ENCODE data around the gene HLF. TPM values are rescaled to one million over a fixed set of nuclear protein-coding genes. Genes with fewer than 3 reads are reported as not detected.

Gene HLF
- total and polyA plus RNA-seq, 2 experiments from 2014 or later, result 0.29 to 0.74 TPM

GRCh38 chr17:55322453-55322985, 57.8 kb downstream of the HLF start:
- Histone ChIP-seq H3K27ac (no peak overlapping the region), H3K9me3 (ENCODE audit: low read depth) (no peaks in the 10 kb centered on the region), H3K36me3 (no peaks in the 10 kb centered on the region), H3K4me1 (ENCODE audit: low read depth) (peaks cover 7% of the 10 kb centered on the region), H3K4me3 (no peak overlapping the region), H3K27me3 (no peaks in the 10 kb centered on the region)
- no peak for TF ChIP-seq CTCF (IDR thresholded peaks at IDR 0.05; ENCODE audit: low read depth, low read length)
- DNase-seq (ENCODE audit: low read depth in 1 of 2, low spot score in 1 of 2), result no peak

GRCh38 chr17:55323518-55324295, 58.9 kb downstream of the HLF start:
- TF ChIP-seq CTCF (IDR thresholded peaks at IDR 0.05; ENCODE audit: low read depth, low read length), result no peak
- DNase-seq (ENCODE audit: low read depth in 1 of 2, low spot score in 1 of 2), result no peak

GRCh38 chr17:55324296-55324978, 59.7 kb downstream of the HLF start:
- no peak for DNase-seq (ENCODE audit: low read depth in 1 of 2, low spot score in 1 of 2)
- Histone ChIP-seq H3K4me1 (ENCODE audit: low read depth) (peaks cover 7% of the 10 kb centered on the region), H3K4me3 (no peak overlapping the region), H3K36me3 (no peaks in the 10 kb centered on the region), H3K27me3 (no peaks in the 10 kb centered on the region), H3K9me3 (ENCODE audit: low read depth) (no peaks in the 10 kb centered on the region), H3K27ac (no peak overlapping the region)
- TF ChIP-seq CTCF (IDR thresholded peaks at IDR 0.05; ENCODE audit: low read depth, low read length), result no peak

More at GRCh38 chr17:55323518-55324295, 58.9 kb downstream of the HLF start:
- H3K36me3 ChIP-seq, result no peaks in the 10 kb centered on the region
- H3K4me3 ChIP-seq, result no peak overlapping the region
- H3K27me3 ChIP-seq, result no peaks in the 10 kb centered on the region
- no peaks in the 10 kb centered on the region for H3K9me3 ChIP-seq (ENCODE audit: low read depth)
- H3K27ac ChIP-seq, result no peak overlapping the region
- H3K4me1 ChIP-seq (ENCODE audit: low read depth), result peaks cover 7% of the 10 kb centered on the region

GRCh38 chr17:55325406-55325805, 60.6 kb downstream of the HLF start:
- Histone ChIP-seq H3K9me3 (ENCODE audit: low read depth) (no peaks in the 10 kb centered on the region), H3K4me3 (no peak overlapping the region), H3K36me3 (no peaks in the 10 kb centered on the region), H3K27ac (no peak overlapping the region), H3K4me1 (ENCODE audit: low read depth) (peaks cover 7% of the 10 kb centered on the region), H3K27me3 (no peaks in the 10 kb centered on the region)
- no peak for TF ChIP-seq CTCF (IDR thresholded peaks at IDR 0.05; ENCODE audit: low read depth, low read length)
- no peak for DNase-seq (ENCODE audit: low read depth in 1 of 2, low spot score in 1 of 2)

GRCh38 chr17:55326030-55326429, 61.3 kb downstream of the HLF start:
- TF ChIP-seq CTCF (IDR thresholded peaks at IDR 0.05; ENCODE audit: low read depth, low read length), result no peak

More at GRCh38 chr17:55326030-55326429, 61.3 kb downstream of the HLF start:
- Histone ChIP-seq H3K36me3 (no peaks in the 10 kb centered on the region), H3K4me1 (ENCODE audit: low read depth) (peaks cover 7% of the 10 kb centered on the region), H3K9me3 (ENCODE audit: low read depth) (no peaks in the 10 kb centered on the region), H3K27me3 (no peaks in the 10 kb centered on the region), H3K4me3 (no peak overlapping the region), H3K27ac (no peak overlapping the region)
- no peak for DNase-seq (ENCODE audit: low read depth in 1 of 2, low spot score in 1 of 2)
